GM12878 (cell line): ENCODE data around the gene PRR7. TPM values are rescaled to one million over a fixed set of nuclear protein-coding genes. Genes with fewer than 3 reads are reported as not detected.
A peak's percentile ranks its signal among the peaks of the same experiment; 100 is the strongest.

ENCODE experiments used
- ATAC-seq: fragments of 200-7000 bp; cut with Tn5 transposase; 3 replicates; pipeline ENCODE4 v1.9.1; 2020; ENCODE audit warnings: mild to moderate bottlenecking, moderate library complexity
- BruUV-seq: library from RNA; stranded (reverse); fragments of 400-500 nt; replicated peaks from 2 replicates; lab custom pipeline; 2021; lab: Mats Ljungman, UMichigan
- CTCF ChIA-PET: fragments of 300-600 bp; sonication (Branson Sonifier 250); formaldehyde crosslinking; extraction: SDS; loops from one replicate; lab custom pipeline; 2021; ENCODE audit warnings: inconsistent platforms; lab: Yijun Ruan, JAX
- POLR2A ChIA-PET: fragments of 350-600 bp; formaldehyde crosslinking; extraction: SDS; loops from one replicate; lab custom pipeline; 2021; ENCODE audit warnings: inconsistent platforms; lab: Charles Lee
- RAD21 ChIA-PET: fragments of 300-600 bp; sonication (Branson Sonifier 250); formaldehyde crosslinking; loops from one replicate; lab custom pipeline; 2023; ENCODE audit warnings: antibody characterized with exemption; ENCODE audit not compliant: unreplicated experiment; lab: Charles Lee
- SMC1A ChIA-PET: fragments of 300-600 bp; sonication (Branson Sonifier 250); formaldehyde crosslinking; loops from one replicate; lab custom pipeline; 2023; ENCODE audit not compliant: unreplicated experiment, uncharacterized antibody; lab: Charles Lee
- DNase-seq: peaks from one replicate; pipeline ENCODE4 v3.0.0-alpha.2; 2011; ENCODE audit warnings: low read depth, low spot score
- FAIRE-seq: peaks from 3 replicates; lab custom pipeline; 2011; peaks lifted over from hg19 to GRCh38; lab: Jason Lieb, UNC
- H2AFZ ChIP-seq: 2 replicates; pipeline ENCODE4 v1.6.0; 2011; ENCODE audit warnings: low read depth, low read length, control low read depth; ENCODE audit not compliant: control insufficient read depth
- H3K27ac ChIP-seq: 2 replicates; pipeline ENCODE4 v1.5.1; 2011; ENCODE audit warnings: control low read depth; ENCODE audit not compliant: control insufficient read depth, insufficient read depth
- H3K27me3 ChIP-seq, 2 experiments: replicated peaks in 1 of 2; 2 replicates each; pipeline versions ENCODE4 v1.6.0 to v1.6.1; 2011; ENCODE audit warnings: low read length in 1 of 2; ENCODE audit not compliant: control insufficient read depth in 2 of 2, insufficient read depth in 2 of 2
- H3K36me3 ChIP-seq, 2 experiments: 2 replicates each; pipeline ENCODE4 v1.5.1; 2011; ENCODE audit warnings: low read length in 1 of 2; ENCODE audit not compliant: control insufficient read depth in 2 of 2, insufficient read depth in 2 of 2
- H3K4me1 ChIP-seq: 2 replicates; pipeline ENCODE4 v1.6.1; 2011; ENCODE audit warnings: mild to moderate bottlenecking, low read length, moderate library complexity, mixed read lengths; ENCODE audit not compliant: control insufficient read depth, insufficient read depth
- H3K4me2 ChIP-seq: 2 replicates; pipeline ENCODE4 v1.6.0; 2011; ENCODE audit warnings: control low read depth; ENCODE audit not compliant: control insufficient read depth, insufficient read depth
- H3K4me3 ChIP-seq: fragments of 200-600 bp; sonication (generic); 2 replicates; pipeline ENCODE4 v1.5.1; 2016
- H3K79me2 ChIP-seq: 2 replicates; pipeline ENCODE4 v1.6.0; 2011; ENCODE audit warnings: low read length; ENCODE audit not compliant: control insufficient read depth, insufficient read depth
- H3K9ac ChIP-seq: 2 replicates; pipeline ENCODE4 v1.8.0; 2011; ENCODE audit warnings: low read length, control low read depth, mixed read lengths; ENCODE audit not compliant: control insufficient read depth, insufficient read depth
- H3K9me3 ChIP-seq: replicated peaks from 3 replicates; pipeline ENCODE4 v1.5.1; 2011; ENCODE audit warnings: mild to moderate bottlenecking, low read length; ENCODE audit not compliant: control insufficient read depth, insufficient read depth
- H4K20me1 ChIP-seq: 2 replicates; pipeline ENCODE4 v1.6.0; 2011; ENCODE audit not compliant: control insufficient read depth, insufficient read depth
- ATF7 ChIP-seq: fragments of 450-650 bp; IDR thresholded peaks from 2 replicates; pipeline ENCODE4 v1.6.1; 2016; ENCODE audit warnings: low read depth, mild to moderate bottlenecking
- EP300 ChIP-seq, 2 experiments: fragments of 150-350 bp in 1 of 2; IDR thresholded peaks; 2 replicates each; pipeline ENCODE4 v1.6.1; 2011 to 2012; ENCODE audit warnings: low read depth in 2 of 2, low read length in 2 of 2, borderline replicate concordance in 1 of 2, improper control_type of control experiment in 1 of 2, inconsistent platforms in 1 of 2; ENCODE audit not compliant: control insufficient read depth in 1 of 2
- IKZF1 ChIP-seq: fragments of 450-650 bp; conservative IDR thresholded peaks from 2 replicates; pipeline ENCODE4 v1.6.1; 2017; ENCODE audit warnings: antibody characterized with exemption, mild to moderate bottlenecking
- RELA ChIP-seq: fragments of 450-650 bp; IDR thresholded peaks from 2 replicates; pipeline ENCODE4 v1.8.0; 2014; ENCODE audit warnings: borderline replicate concordance; ENCODE audit not compliant: partially characterized antibody
- SMARCA5 ChIP-seq: fragments of 450-650 bp; IDR thresholded peaks from 2 replicates; pipeline ENCODE4 v1.6.1; 2017; ENCODE audit warnings: mild to moderate bottlenecking
- WGBS: methylation state at CpG from one replicate; pipeline ENCODE4 v1.1.6; 2016; ENCODE audit warnings: low lambda C conversion rate; ENCODE audit not compliant: insufficient replicate concordance, insufficient coverage; ENCODE audit errors: missing lambda C conversion rate; 5-methylcytosine and 5-hydroxymethylcytosine counted together
- in situ Hi-C: fragments of 300-500 bp; cut with MboI; formaldehyde crosslinking; loops from 9 replicates; pipeline ENCODE4 v1.14.3; 2018; ENCODE audit warnings: mixed read lengths
- intact Hi-C: fragments of 100-400 bp; cut with micrococcal nuclease; formaldehyde crosslinking; loops from one replicate; pipeline ENCODE4 v1.14.2; 2022; ENCODE audit not compliant: unreplicated experiment
- polyA plus RNA-seq, 11 experiments: library from polyadenylated mRNA; depleted of rRNA in 4 of 11; unstranded in 6 of 11; stranded (reverse) in 5 of 11; fragments of >200 nt; fragmentation: Nextera tagmentation in 4 of 11; fragmentation: Illumina TruSeq in 1 of 11; extraction: Ambion mirVana in 4 of 11; extraction: Trizol in 1 of 11; gene quantifications; 1 replicate in 1 of 11; 2 replicates in 10 of 11; pipeline versions ENCODE4 v1.2.1 to v1.2.3, GENCODE V29; 2011 to 2016; ENCODE audit warnings: inconsistent platforms in 2 of 11, missing spikeins in 2 of 11, low read depth in 1 of 11
- total RNA-seq, 4 experiments: library from RNA; depleted of rRNA in 3 of 4; stranded (reverse); fragments of >200 nt in 3 of 4; fragmentation: Illumina TruSeq in 1 of 4; extraction: Trizol in 1 of 4; gene quantifications; 2 replicates each; pipeline versions ENCODE4 v1.2.1 to v1.2.3, GENCODE V29; 2013 to 2021

Gene PRR7
- total and polyA plus RNA-seq, 10 of the 15 experiments (the other 5 are each of a cell fraction or from before 2014, with no cell fraction given): 0.09 to 18.8 (median 4.6) TPM; not detected in 2

GRCh38 chr5:177462021-177462670, 15.5 kb downstream of the PRR7 start:
- FAIRE-seq (no peak), DNase-seq (no peak)
- POLR2A ChIA-PET: interaction anchor here (0.6 kb wide), 1 partner anchor 44 kb away, joined by 5 read pairs; no protein-coding TSS in a partner anchor
- in situ Hi-C loops: no loop called here
- Histone ChIP-seq H3K9me3 (no peaks in the 10 kb centered on the region), H3K36me3 (no peaks in the 10 kb centered on the region), H4K20me1 (no peaks in the 10 kb centered on the region), H3K79me2 (no peaks in the 10 kb centered on the region)
- SMC1A ChIA-PET: no interaction called here
- TF ChIP-seq IKZF1: peak; percentile 25; the same call in 1 of the 2 replicates
- no peak for TF ChIP-seq ATF7
- TF ChIP-seq, all 136 proteins: peak for 1
- 36% methylated on average over 25 of the region's 27 CpGs for WGBS
- peak overlapping the region; percentile 7; the same call in 1 of the 2 replicates for H2AFZ ChIP-seq
- no TSS peak for BruUV-seq
- no peak overlapping the region for H3K9ac ChIP-seq
- no peaks in the 10 kb centered on the region; the same call in 1 of the 2 replicates for H3K4me1 ChIP-seq
- RAD21 ChIA-PET: no interaction called here
- H3K27me3 ChIP-seq: no peaks in the 10 kb centered on the region
- CTCF ChIA-PET: no interaction called here
- no peak overlapping the region for H3K27ac ChIP-seq
- no peak for ATAC-seq
- intact Hi-C loops: no loop called here
- H3K4me3 ChIP-seq: no peak overlapping the region
- H3K4me2 ChIP-seq: 0 out of 2 replicates have a peak overlapping the region, but pooled peaks have one; percentile 9

GRCh38 chr5:177465044-177465443, 18.4 kb downstream of the PRR7 start:
- ATAC-seq (no peak), FAIRE-seq (no peak), DNase-seq (no peak)
- ChIA-PET RAD21 (no interaction called here), POLR2A (no interaction called here), CTCF (interaction anchor here (1.5 kb wide), 1 partner anchor 62 kb away, joined by 4 read pairs; no protein-coding TSS in a partner anchor), SMC1A (no interaction called here)
- no peaks in the 10 kb centered on the region for H3K79me2 ChIP-seq
- H3K4me2 ChIP-seq: no peak overlapping the region
- no peak overlapping the region for H3K9ac ChIP-seq
- no TSS peak for BruUV-seq
- WGBS: 82% methylated on average over 11 of the region's 11 CpGs
- H3K36me3 ChIP-seq: no peaks in the 10 kb centered on the region
- H3K4me3 ChIP-seq: no peak overlapping the region
- no peak overlapping the region for H2AFZ ChIP-seq
- in situ Hi-C loops (no loop called here), intact Hi-C loops (no loop called here)
- H3K4me1 ChIP-seq: no peaks in the 10 kb centered on the region; the same call in 1 of the 2 replicates
- H3K9me3 ChIP-seq: no peaks in the 10 kb centered on the region
- no peaks in the 10 kb centered on the region for H3K27me3 ChIP-seq
- TF ChIP-seq SMARCA5 (no peak), EP300 (IDR thresholded peaks at IDR 0.05; ENCODE audit: borderline replicate concordance in 1 of 2, control insufficient read depth in 1 of 2, low read depth in 2 of 2, low read length in 2 of 2) (no peak), RELA (no peak)
- no peaks in the 10 kb centered on the region for H4K20me1 ChIP-seq
- H3K27ac ChIP-seq: no peak overlapping the region
